GM23248 (cell line): Measurements from ENCODE around the gene CBX8.

Source experiments
- EZH2 ChIP-seq: fragments of 200-600 bp; sonication (generic); IDR thresholded peaks from 2 replicates; pipeline ENCODE4 v1.6.1; 2018; ENCODE audit warnings: antibody characterized with exemption, mild to moderate bottlenecking; ENCODE audit not compliant: insufficient read depth, poor library complexity, severe bottlenecking
- EZH2phosphoT487 ChIP-seq: fragments of 200-600 bp; sonication (generic); IDR thresholded peaks from 2 replicates; pipeline ENCODE4 v1.6.1; 2018; ENCODE audit warnings: antibody characterized with exemption, moderate library complexity, mild to moderate bottlenecking, low read depth; ENCODE audit not compliant: insufficient read depth

GRCh38 chr17:79743614-79744013 lies 53.3 kb downstream of the CBX8 start:
- TF ChIP-seq EZH2 (no peak), EZH2phosphoT487 (no peak)
